Smooth muscle cell (in vitro differentiated cells): ENCODE results near the gene ANKS1A. TPM values are rescaled to one million over a fixed set of nuclear protein-coding genes. Genes with fewer than 3 reads are reported as not detected.

ENCODE experiments used
- DNase-seq: peaks from one replicate; lab custom pipeline; 2025; ENCODE audit not compliant: unreplicated experiment; lab: John Stamatoyannopoulos, UW
- H2AFZ ChIP-seq: fragments of 200-600 bp; sonication (generic); 2 replicates; pipeline ENCODE4 v1.6.0; 2016; ENCODE audit warnings: antibody characterized with exemption, low read depth, mild to moderate bottlenecking
- H3F3A ChIP-seq: fragments of 200-600 bp; sonication (generic); 2 replicates; pipeline ENCODE4 v1.6.0; 2017; ENCODE audit warnings: antibody characterized with exemption, low read depth
- H3K27ac ChIP-seq: fragments of 200-600 bp; sonication (generic); 2 replicates; pipeline ENCODE4 v1.5.1; 2016; ENCODE audit warnings: low read depth, mild to moderate bottlenecking
- H3K27me3 ChIP-seq: fragments of 200-600 bp; sonication (generic); 2 replicates; pipeline ENCODE4 v1.6.1; 2016; ENCODE audit warnings: low read depth, mild to moderate bottlenecking
- H3K36me3 ChIP-seq: fragments of 200-600 bp; sonication (generic); 2 replicates; pipeline ENCODE4 v1.5.1; 2016; ENCODE audit warnings: low read depth
- H3K4me1 ChIP-seq: fragments of 200-600 bp; sonication (generic); 2 replicates; pipeline ENCODE4 v1.5.1; 2016; ENCODE audit warnings: low read depth
- H3K4me2 ChIP-seq: fragments of 200-600 bp; sonication (generic); 2 replicates; pipeline ENCODE4 v1.6.0; 2016; ENCODE audit warnings: mild to moderate bottlenecking
- H3K4me3 ChIP-seq: fragments of 200-600 bp; sonication (generic); 2 replicates; pipeline ENCODE4 v1.5.1; 2016; ENCODE audit warnings: mild to moderate bottlenecking
- H3K79me2 ChIP-seq: fragments of 200-600 bp; sonication (generic); 2 replicates; pipeline ENCODE4 v1.6.0; 2016; ENCODE audit warnings: low read depth, mild to moderate bottlenecking
- H3K9ac ChIP-seq: fragments of 200-600 bp; sonication (generic); 2 replicates; pipeline ENCODE4 v1.6.0; 2016; ENCODE audit warnings: low read depth
- H3K9me3 ChIP-seq: fragments of 200-600 bp; sonication (generic); replicated peaks from 2 replicates; pipeline ENCODE4 v1.5.1; 2016; ENCODE audit warnings: low read depth
- H4K20me1 ChIP-seq: fragments of 200-600 bp; sonication (generic); 2 replicates; pipeline ENCODE4 v1.6.0; 2016; ENCODE audit warnings: low read depth
- WGBS: methylation state at CpG from one replicate; pipeline ENCODE4 v1.1.7; 2016; ENCODE audit warnings: low lambda C conversion rate; 5-methylcytosine and 5-hydroxymethylcytosine counted together
- polyA plus RNA-seq: library from polyadenylated mRNA; unstranded; fragments of >200 nt; fragmentation: Nextera tagmentation; extraction: Ambion mirVana; gene quantifications from 2 replicates; pipeline ENCODE4 v1.2.1, GENCODE V29; 2016
- total RNA-seq: library from RNA; depleted of rRNA; stranded (reverse); fragments of >200 nt; gene quantifications from 2 replicates; pipeline ENCODE4 v1.2.3, GENCODE V29; 2014
- TF ChIP-seq, protein P1 (sequence below): fragments of 200-600 bp; sonication (generic); IDR thresholded peaks from 2 replicates; pipeline ENCODE4 v1.5.1; 2017; ENCODE audit warnings: borderline replicate concordance, mild to moderate bottlenecking, antibody characterized with exemption; ENCODE audit not compliant: insufficient read depth, poor library complexity, severe bottlenecking

ANKS1A gene
- total and polyA plus RNA-seq, 2 experiments from 2014 or later: 28.9 to 39.2 TPM

DNA sequence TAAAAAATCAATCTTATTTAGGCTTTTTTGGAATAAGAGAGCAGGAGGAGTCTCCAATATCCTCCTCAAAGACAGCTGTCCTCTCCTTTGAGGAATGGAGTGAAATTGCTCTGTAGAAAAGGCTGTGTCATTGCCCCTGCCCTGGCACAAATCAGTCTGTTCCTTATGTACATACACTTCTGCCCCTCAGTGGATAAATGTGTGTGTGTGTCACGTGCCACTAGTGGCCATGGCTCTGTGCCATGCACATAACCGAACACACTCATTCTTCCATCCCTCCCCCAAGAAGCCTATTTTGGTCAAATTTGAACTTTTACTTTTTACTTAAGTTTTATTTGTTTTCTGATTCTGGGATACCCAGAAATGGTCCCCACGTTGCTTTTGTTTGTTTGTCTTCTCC lies 49.2 kb downstream of the ANKS1A start:
- no peak for DNase-seq
- Histone ChIP-seq H3K9me3 (no peaks in the 10 kb centered on the region), H3K27ac (no peak overlapping the region), H3K79me2 (peaks cover 9% of the 10 kb centered on the region), H3K4me1 (no peaks in the 10 kb centered on the region), H3K9ac (no peak overlapping the region), H3K4me3 (no peak overlapping the region), H2AFZ (no peak overlapping the region), H4K20me1 (peaks cover 79% of the 10 kb centered on the region), H3K27me3 (no peaks in the 10 kb centered on the region), H3F3A (peaks cover 5% of the 10 kb centered on the region), H3K4me2 (no peak overlapping the region), H3K36me3 (no peaks in the 10 kb centered on the region)
- 96% methylated on average over 3 of the region's 3 CpGs for WGBS
- TF ChIP-seq, protein P1, sequence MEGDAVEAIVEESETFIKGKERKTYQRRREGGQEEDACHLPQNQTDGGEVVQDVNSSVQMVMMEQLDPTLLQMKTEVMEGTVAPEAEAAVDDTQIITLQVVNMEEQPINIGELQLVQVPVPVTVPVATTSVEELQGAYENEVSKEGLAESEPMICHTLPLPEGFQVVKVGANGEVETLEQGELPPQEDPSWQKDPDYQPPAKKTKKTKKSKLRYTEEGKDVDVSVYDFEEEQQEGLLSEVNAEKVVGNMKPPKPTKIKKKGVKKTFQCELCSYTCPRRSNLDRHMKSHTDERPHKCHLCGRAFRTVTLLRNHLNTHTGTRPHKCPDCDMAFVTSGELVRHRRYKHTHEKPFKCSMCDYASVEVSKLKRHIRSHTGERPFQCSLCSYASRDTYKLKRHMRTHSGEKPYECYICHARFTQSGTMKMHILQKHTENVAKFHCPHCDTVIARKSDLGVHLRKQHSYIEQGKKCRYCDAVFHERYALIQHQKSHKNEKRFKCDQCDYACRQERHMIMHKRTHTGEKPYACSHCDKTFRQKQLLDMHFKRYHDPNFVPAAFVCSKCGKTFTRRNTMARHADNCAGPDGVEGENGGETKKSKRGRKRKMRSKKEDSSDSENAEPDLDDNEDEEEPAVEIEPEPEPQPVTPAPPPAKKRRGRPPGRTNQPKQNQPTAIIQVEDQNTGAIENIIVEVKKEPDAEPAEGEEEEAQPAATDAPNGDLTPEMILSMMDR: no peak

DNA sequence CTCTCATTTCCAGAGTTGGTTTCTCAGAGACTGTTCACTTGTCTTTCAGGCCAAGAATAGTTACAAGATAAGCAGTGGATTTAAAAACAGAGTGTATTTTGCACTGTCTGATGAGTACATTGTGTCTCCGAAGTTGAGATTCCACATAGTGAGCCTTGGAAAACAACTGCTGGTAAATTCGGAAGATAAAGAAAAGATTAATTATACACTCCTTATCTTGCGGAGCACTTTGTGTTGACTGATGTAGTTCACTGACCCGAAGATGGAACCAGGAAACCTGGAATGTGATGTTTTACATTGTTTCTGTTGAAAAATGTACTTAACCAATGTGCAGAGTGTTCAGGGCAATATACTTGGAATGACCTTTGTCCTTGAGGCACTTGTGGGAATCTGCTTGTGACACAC lies 51.0 kb downstream of the ANKS1A start:
- TF ChIP-seq, protein P1: no peak
- no peaks in the 10 kb centered on the region for H3K27me3 ChIP-seq
- no peak overlapping the region for H3K4me2 ChIP-seq
- H3K4me3 ChIP-seq: no peak overlapping the region
- no peaks in the 10 kb centered on the region for H3K9me3 ChIP-seq
- H3K79me2 ChIP-seq: peaks cover 20% of the 10 kb centered on the region
- H2AFZ ChIP-seq: no peak overlapping the region
- no peaks in the 10 kb centered on the region for H3K36me3 ChIP-seq
- no peak overlapping the region for H3K9ac ChIP-seq
- WGBS: 87% methylated on average over 4 of the region's 4 CpGs
- DNase-seq: no peak
- peaks cover 67% of the 10 kb centered on the region for H4K20me1 ChIP-seq
- H3K4me1 ChIP-seq: no peaks in the 10 kb centered on the region
- peaks cover 5% of the 10 kb centered on the region for H3F3A ChIP-seq
- no peak overlapping the region for H3K27ac ChIP-seq

DNA sequence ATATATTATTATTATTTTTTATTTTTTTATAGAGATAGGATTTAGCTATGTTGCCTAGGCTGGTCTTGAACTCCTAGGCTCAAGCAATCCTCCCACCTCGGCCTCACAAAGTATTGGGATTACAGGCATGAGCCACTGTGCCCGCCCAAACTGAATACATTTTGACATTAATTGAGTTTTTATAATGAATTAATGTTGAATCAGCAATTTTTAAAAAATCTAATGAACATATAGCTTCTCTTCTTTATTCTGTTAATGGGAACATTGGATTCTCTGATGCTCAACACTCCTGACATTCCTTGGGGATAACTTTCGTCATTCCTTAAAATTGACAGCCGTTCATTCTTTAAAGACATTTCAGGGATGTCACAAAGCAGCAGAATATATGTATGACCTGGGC lies 52.4 kb downstream of the ANKS1A start:
- H3K9ac ChIP-seq: no peak overlapping the region
- no peak for DNase-seq
- H3K27me3 ChIP-seq: no peaks in the 10 kb centered on the region
- no peaks in the 10 kb centered on the region for H3K4me1 ChIP-seq
- TF ChIP-seq, protein P1: no peak
- no peak overlapping the region for H3K4me3 ChIP-seq
- peaks cover 59% of the 10 kb centered on the region for H4K20me1 ChIP-seq
- H3K9me3 ChIP-seq: no peaks in the 10 kb centered on the region
- H3K4me2 ChIP-seq: no peak overlapping the region
- H2AFZ ChIP-seq: no peak overlapping the region
- peaks cover 5% of the 10 kb centered on the region for H3F3A ChIP-seq
- no peak overlapping the region for H3K27ac ChIP-seq
- WGBS: 98% methylated on average over 4 of the region's 4 CpGs
- H3K36me3 ChIP-seq: no peaks in the 10 kb centered on the region
- peaks cover 30% of the 10 kb centered on the region for H3K79me2 ChIP-seq

DNA sequence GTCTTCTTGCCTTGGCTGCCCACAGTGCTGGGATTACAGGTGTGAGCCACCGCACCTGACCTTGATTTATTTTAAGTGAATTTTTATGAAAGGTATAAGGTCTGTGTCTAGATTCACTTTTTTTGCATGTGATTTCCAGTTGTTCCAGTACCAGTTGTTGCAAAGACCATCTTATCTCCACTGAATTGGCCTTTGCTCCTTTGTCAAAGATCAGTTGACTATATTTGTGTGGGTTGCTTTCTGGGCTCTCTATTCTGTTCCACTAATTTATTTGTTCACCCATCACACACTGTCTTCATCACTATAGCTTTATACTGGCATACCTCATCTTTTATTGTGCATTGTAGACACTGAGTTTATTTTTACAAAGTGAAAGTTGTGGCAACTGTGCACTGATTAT lies 56.3 kb downstream of the ANKS1A start:
- no peaks in the 10 kb centered on the region for H3K9me3 ChIP-seq
- WGBS: 86% methylated on average over 1 of the region's 1 CpG
- TF ChIP-seq, protein P1: no peak
- H3K27me3 ChIP-seq: no peaks in the 10 kb centered on the region
- H3F3A ChIP-seq: no peaks in the 10 kb centered on the region
- H3K79me2 ChIP-seq: peaks cover 30% of the 10 kb centered on the region
- H2AFZ ChIP-seq: no peak overlapping the region
- DNase-seq: no peak
- no peak overlapping the region for H3K9ac ChIP-seq
- no peak overlapping the region for H3K4me2 ChIP-seq
- no peak overlapping the region for H3K27ac ChIP-seq
- no peaks in the 10 kb centered on the region for H3K36me3 ChIP-seq
- no peaks in the 10 kb centered on the region for H3K4me1 ChIP-seq
- peaks cover 65% of the 10 kb centered on the region for H4K20me1 ChIP-seq
- no peak overlapping the region for H3K4me3 ChIP-seq
